GM19240 (cell line): ENCODE data around the gene CTNNAL1.
"Not testable (repeated sequence)": the region's sequence is repeated elsewhere in the genome, so short reads cannot be mapped to it uniquely, and the experiment has no call there.

Source experiments
- DNase-seq: peaks from one replicate; pipeline ENCODE4 v3.0.0; 2011; ENCODE audit warnings: low spot score; ENCODE audit not compliant: insufficient read length

The CTNNAL1 gene, protein sequence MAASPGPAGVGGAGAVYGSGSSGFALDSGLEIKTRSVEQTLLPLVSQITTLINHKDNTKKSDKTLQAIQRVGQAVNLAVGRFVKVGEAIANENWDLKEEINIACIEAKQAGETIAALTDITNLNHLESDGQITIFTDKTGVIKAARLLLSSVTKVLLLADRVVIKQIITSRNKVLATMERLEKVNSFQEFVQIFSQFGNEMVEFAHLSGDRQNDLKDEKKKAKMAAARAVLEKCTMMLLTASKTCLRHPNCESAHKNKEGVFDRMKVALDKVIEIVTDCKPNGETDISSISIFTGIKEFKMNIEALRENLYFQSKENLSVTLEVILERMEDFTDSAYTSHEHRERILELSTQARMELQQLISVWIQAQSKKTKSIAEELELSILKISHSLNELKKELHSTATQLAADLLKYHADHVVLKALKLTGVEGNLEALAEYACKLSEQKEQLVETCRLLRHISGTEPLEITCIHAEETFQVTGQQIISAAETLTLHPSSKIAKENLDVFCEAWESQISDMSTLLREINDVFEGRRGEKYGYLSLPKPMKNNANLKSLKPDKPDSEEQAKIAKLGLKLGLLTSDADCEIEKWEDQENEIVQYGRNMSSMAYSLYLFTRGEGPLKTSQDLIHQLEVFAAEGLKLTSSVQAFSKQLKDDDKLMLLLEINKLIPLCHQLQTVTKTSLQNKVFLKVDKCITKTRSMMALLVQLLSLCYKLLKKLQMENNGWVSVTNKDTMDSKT

DNA sequence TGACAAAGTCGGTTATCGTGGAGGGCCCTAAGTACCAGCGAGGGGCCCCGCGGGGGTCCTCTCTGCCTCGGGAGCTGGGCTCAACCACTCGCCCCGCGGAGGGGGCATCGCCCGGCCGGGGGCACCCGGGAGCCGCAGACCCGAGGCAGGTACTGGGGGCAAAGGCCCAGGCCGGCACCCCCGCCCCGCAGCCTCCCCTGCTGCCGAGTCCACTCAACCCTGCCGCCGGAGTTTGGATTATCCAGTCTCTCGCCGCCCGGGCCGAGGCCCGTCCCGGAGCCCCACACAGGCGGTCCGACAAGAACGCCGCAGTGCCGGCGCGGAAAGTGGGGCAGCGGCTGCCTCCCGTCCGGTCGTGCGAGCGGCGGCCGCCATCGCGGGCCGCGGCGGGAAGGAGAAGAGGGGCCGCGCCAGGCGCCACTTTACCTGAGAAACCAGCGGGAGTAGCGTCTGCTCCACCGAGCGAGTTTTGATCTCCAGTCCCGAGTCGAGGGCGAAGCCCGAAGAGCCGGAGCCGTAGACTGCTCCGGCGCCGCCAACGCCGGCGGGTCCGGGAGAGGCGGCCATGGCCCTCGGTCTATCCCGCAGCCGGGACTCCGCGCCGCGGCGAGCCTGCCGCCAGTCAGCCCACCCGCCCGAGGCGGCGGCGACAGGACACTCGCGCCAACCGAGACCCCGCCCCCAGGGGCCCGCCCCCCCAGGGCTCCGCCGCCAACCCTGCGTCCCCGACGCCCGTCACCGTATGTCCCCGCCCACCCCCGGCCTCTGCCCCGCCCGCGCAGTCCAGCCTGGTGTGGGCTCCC is at the start of gene CTNNAL1:
Gene CTNNAL1 (minus strand): TSS at position 624 of the 803 bp plus-strand sequence. CDS start 57 bp downstream, at position 567.
- DNase-seq: peak; percentile 67

DNA sequence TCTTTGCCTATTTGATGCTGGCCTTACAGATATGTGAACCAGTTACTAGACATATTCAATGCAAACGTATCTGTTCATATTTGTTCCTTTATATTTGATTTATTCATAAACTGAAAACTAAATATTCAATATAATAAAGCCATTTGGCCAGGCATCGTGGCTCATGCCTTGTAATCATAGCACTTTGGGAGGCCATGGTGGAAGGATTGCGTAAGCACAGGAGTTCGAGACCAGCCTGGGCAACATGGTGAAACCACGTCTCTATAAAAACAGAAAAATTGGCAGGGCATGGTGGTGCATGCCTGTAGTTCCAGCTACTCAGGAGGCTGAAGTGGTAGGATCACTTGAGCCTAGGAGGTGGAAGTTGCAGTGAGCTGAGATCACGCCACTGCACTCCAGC is 49.2 kb upstream of the CTNNAL1 start:
- DNase-seq: no peak

DNA sequence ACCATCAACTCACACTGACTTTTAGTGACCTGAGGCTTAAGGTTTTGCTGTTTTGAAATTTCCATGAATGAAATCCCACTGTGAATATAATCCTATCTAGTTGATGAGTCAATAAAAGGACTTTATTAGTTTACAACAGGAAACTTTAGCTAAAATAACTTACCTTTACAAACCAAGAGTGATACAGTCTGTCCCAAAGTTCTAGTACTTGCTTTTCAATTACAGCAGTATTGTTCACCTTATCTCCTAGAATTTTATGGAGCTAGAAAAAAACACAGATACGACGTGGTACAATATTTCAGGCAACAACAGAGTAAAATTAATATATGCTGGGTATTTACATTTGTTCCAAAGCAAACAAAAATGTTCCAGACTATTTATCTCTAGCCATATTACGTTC is 46.9 kb upstream of the CTNNAL1 start:
- no peak for DNase-seq

DNA sequence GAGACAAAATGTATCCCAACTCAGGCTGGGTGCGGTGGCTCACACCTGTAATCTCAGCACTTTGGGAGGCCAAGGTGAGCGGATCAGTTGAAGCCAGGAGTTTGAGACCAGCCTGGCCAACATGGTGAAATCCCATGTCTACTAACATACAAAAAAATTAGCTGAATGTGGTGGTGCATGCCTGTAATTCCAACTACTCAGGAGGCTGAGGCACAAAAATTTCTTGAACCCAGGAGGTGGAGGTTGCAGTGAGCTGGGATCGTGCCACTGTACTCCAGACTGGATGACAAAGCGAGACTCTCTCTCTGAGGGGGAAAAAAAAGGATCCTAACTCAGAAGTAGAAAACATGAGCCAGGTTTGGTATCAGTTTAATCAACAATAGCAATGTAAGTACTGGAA is 39.8 kb upstream of the CTNNAL1 start:
- DNase-seq: not testable (repeated sequence)

DNA sequence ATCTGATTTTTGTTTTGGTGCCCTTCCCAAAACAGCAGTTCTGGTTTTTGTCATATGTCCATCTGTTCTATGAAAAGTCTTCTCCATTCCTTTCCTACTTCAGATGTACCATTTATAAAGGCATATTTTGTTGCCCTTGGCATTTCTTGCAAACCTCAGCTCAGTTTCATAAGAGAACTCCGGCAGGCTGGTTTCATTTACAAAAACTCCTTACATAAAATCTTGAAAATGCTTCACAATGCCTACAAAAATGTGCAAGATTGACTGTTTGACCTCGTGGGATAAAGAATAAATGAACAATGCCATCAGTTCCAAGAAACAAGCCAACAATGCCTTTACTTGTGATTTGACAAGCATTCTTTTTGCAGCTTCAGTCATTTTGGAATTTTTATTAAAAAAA is 39.1 kb upstream of the CTNNAL1 start:
- DNase-seq: no peak

DNA sequence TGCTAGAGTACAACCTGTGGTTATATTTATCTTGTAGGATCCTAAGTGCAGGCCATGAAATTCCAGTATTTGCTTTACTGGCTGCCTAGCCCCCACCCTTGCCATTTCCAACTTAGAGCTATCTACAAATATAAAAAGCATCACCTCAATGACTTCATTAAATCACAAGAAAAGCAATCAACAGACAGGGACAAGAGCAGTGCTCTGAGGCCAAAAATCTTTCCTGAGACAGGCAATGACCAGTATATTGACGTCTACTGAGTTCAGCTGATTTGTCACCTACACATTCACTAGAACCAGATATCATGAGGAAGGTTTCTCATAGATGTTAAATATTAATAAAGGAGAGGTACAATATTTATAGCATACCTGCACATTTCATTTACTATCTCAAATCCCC is 38.4 kb upstream of the CTNNAL1 start:
- DNase-seq: no peak

DNA sequence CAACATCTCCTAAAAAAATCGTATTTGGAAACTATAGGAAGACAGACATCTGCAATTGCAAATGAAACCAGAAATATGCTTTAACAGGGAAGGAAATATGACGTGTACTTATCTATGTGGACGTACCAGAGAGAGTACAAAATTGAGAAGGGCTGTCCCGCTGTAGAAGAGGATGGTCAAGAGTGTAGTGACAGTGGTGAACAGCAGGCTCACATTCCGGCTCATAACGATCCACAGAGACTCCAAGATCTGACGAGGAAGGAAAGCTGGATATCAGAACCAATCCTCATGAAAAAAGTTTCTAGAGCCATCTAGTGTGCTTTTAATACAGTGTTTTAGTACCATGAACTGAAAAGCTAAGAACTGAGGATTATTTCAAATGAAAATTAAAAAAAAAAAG is 37.1 kb upstream of the CTNNAL1 start:
- DNase-seq: no peak

DNA sequence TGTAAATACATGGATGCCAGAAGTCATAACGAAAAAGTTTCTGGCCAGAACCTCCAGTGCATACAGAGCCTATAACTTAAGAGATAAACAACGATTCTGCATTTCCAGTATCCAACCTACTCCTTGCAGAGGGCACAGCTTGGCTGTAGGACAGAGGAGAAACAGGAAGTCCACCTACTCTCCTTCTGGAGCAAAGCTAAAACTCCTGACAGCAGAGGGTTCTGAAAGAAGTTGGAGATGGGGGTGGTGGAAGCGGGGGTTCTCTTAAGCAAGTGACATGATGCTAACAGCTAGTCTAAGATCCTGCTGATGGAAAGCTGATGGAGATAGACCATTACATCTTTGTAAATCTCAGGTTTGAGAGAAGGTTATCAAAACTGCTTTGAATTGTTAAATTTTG is 35.5 kb upstream of the CTNNAL1 start:
- no peak for DNase-seq

DNA sequence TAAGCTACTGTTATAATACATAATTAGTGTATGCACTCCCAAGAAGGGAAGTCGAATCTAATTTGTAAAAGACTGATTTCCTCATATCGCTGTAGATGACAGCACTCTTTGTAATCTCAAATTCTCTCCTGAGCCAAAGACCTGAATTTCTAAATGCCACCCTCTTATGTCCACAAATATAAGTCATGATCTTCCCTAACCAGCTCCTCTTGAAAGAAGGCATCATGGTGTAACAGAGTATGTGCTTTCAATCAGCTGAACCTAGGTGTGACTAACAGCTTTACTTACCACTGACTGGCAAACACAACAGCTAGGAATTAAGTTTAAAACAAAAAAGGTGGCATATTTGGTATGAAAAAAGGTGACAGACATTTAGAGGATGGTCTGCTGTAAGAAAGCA is 34.0 kb upstream of the CTNNAL1 start:
- no peak for DNase-seq

DNA sequence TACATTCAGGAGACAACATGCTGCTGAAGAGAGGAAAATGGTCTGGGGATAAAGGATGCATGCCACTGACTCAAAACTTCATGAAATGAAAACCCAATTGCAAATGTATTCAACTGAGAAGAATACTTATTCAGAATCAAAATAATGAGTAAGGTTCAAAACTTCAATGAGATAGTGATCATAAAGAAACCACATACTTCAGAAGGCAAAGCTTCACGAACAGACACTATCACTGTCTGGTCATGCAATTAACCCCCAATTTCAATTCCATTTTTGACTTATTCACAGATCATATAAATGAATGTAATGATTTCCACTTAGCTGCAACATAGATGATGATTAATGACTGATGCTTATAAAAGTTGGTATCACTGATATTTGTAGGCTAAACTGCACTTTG is 33.0 kb upstream of the CTNNAL1 start:
- DNase-seq: no peak

DNA sequence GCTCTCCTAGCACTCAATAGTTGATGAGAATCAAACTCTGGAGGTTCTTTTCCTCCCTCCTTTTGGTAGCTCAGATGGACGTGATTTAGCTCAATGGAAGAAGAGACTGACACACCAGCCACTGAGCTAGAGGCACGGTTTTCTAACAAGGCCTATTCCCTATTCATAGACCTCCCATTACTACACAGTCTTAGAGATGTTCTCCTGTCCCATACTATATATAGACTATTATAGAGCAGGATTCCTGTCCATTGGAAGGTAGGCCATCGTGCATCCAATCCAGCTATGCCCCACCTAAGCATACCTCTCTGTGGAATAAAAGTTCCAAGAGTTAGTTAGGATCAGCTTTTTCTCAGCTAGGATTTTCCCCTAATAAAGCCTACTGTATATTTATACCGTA is 30.3 kb upstream of the CTNNAL1 start:
- DNase-seq: no peak

DNA sequence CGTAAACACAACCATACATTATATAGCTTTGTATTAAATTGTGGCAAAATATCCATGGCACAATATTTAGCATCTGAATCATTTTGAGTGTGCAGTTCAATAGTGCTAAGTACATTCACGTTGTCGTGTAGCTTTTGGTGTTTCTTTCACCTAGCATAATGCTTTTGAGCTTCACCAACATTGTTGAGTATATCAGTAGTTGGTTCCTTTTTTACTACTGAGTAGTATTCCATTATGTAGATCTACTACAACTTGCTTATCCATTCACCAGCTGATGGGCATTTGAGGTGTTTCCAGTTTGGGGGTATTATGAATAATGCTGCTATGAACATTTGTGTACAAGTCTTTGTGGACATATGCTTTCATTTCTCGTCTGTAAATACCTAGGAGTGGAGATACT is 27.3 kb upstream of the CTNNAL1 start:
- no peak for DNase-seq

DNA sequence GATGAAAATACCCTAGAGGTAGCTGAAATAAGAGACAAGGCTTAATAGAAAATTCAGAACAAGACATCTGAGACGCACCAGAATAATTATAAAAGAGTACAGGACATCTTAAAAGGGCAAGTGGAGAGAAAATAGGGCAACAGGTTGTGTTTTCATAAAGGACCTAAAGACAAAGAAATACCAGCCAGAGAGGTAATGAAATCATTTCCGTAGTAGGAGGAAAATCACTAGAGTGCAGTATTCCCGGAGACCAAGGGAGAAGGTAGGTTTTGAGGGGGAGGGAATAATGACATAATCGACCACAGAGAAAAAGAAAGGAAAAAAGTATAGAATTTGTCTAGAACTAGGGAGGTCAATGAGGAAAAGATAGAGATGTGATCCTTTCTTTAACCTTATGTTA is 26.2 kb upstream of the CTNNAL1 start:
- DNase-seq: no peak

DNA sequence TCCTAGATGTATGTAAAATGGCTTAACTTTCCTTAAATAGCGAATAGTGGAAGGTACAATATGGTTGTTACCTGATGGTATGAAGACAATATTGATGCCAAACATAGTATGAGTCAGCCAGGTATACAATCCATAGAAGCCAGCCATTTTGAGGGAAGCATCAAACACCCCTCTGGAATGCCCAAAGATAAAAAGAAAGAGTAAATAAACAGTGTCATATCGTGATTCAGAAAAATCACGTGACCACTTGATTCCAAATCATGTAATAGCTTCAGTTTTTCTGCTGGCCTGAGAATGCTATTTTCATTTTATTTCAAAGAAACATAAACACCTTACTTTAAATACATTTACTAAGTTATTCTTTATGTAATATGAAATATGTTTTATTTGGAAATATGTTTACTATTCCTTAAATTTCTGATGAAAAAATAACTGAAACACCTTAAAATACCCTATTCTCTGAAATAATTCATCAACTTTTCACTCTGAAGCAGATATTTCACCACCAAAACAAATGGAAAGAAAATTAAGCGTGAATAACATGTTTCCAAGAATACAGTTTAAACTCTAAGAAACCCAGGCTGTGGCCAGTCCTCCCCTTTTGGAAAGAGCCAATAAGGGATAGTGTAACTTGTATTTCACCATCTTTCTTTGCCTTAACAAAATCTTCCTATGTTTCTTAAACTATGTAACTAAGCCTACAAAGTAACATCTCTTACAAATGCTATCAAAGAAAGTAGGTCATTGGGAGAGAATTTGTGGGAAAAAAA is 24.8 kb upstream of the CTNNAL1 start:
- no peak for DNase-seq

DNA sequence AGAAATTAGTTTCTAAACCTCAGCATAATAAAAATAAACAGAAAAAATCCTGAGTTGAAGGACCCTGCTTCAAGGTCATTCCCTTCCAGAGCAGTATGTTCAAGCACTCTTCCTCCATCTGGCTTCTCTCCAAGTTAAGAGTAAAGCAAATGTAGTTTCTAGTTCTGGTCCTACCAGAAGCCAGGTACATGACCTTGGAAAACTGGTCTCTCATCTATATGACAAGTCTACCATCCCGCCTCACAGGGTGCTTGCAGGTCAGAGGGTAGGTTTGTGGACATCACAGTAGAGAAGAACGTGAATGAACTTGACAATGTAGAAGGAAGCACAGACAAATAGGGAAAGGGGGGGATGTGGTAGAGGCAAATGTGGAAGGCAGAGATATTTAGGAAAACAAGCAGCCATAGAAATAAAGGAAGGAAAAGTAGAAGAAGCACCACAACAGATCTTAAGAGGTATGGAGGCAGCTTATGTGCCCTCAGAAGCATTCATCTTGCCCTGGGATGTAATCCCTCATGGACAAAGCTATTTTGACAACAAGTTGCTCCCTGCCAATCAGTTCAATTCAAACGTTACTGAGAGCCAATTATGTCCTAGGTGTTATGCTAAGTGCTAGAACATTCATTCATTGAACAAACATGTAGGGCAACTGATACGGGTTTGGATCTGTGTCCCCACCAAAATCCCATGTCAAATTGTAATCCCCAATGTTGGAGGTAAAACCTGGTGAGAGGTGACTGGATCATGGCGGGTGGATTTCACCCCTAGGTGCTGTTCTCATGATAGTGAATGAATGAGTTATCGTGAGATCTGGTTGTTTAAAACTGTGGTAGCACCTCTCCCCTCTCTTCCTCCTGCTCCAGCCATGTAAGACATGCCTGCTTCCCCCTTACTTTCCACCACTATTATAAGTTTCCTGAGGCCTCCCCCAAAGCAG is 23.7 kb upstream of the CTNNAL1 start:
- DNase-seq: no peak

DNA sequence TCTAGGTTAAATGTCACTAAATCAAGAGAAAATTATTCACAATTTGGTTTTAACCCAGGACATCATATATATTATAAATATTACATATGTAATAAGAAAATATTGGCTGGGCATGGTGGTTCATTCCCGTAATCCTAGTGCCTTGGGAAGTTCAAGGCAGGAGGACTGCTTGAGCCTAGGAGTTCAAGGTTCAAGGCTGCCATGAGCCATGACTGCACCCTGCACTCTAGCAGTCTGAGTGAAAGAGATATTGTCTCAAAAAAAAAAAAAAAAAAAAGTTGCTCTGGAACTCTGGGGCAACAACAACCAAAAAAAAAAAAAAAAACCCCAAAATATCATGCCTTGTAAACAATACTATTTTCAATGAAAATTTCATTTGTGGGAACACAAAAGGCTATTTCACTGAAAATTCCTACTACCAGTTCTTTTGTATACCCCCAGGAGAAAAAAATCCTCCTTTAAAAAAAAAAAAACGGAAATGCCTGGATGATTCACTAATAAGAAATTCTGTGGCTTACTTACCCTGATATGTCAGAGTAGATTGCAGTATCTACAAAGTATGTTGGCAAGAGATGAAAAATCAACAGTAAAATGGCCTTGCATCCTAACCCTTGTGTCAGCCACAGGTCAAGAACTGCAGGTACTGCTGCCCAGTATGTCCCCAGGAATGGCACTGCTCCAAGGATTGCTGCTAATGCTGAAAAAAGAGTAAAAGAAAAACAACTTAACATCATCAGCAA is 22.6 kb upstream of the CTNNAL1 start:
- DNase-seq: no peak

DNA sequence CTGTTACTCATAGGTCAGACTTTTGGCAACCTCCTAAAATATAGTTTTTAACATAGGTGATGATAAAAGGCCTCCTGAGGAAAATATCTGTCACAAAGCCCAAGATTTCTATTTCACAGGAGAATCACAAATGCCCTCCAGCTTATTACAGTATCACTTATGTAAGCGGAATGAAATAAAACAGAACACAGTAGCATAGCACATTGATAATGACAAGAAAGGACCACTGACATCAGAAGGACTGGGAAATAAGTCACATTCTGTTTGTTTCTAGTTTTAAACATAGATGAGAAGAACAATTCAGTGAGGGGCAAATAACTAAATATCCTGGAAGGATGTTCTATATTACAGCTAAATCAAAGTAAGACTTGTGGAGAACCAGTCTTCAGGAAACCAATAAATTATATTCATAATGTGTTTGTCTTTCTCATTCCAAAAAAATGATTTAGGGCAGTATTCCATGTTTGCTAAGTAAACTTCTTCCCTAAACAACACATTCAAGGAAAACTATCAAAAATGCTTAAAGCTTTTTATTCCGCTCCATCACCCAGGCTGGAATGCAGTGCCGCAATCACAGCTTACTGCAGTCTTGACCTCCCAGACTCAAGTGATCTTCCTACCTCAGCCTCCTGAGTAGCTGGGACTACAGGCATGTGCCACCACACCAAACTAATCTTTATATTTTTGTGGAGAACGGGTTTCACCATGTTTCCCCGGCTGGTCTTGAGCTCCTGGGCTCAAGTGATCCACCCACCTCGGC is 20.8 kb upstream of the CTNNAL1 start:
- DNase-seq: no peak

DNA sequence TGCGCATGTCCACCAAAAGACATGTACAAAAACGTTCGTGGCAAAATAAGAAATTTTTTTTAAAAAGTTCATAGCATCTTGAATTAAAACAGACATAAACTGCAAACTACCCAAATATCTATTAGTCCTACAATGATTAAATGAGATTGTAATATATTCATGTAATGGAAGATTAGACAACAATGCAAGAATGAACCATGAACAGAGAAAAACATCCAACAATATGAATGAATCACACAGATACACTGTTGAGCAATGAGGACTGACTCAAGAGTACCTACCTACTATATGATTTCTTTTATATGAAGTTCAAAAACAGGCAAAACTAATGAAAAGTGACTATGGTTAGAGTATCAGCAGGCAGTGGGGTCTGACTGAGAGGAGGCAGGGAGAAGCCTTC is 17.9 kb upstream of the CTNNAL1 start:
- no peak for DNase-seq

DNA sequence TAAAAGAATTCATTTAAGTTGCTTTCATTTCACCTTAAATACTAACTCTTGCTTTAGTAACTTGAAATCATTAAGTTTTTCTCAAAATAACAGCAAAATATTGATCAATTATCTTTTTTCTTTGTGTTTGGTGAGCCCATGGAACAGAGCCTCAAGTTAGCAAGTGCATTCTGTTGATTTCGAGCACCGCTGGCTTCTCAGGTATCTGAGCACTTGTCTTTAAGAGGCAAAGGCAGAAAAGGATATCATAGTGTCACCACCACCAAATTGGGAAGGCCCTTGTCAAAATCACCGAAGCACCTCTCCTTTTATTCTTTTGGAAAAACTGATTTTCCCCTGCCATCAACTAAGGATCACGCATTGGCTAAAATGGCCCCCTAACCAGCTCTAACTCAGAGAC is 17.1 kb upstream of the CTNNAL1 start:
- no peak for DNase-seq
